Middle frontal gyrus (tissue), 1 donor: ENCODE measurements around the gene ATP6V0D1.
"Not testable (repeated sequence)": the region's sequence is repeated elsewhere in the genome, so short reads cannot be mapped to it uniquely, and the experiment has no call there.

Experiments
- DNase-seq: peaks from one replicate; pipeline ENCODE4 v3.0.0-alpha.2; 2015; ENCODE audit warnings: low spot score; ENCODE audit errors: extremely low spot score

ATP6V0D1 gene

DNA sequence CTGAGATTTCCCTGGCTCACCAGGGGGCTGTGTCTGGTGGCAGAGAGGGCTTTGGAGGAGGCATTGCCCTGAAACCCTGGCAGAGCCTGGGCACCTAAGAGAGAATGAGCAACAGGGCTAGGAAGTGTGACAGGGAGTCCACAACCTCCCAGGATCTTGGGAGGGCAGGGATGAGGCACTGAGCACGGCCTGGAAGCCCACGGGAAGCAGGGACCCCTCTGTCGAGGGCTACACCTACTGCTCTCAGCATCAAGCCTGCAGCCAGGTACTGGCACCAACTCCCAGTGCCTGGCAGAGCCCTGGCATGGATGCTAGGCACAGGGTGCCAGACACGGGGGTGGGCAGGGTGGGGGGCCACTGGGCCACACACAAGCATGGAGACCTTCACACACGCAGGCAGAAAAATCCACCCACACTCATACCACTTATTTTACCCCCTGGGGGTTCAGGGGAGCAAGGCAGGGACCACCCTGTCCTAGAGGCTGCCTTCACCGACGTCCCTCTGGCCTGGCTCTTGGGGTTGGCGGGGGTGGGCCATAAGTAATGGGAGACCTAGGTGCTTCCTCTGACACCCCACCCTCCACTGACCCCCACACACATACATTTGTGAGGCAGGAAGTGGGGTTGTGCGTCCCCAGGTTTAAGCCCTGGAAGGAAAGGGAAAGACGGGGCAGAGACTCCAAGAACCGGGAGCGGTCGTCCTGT is 51.0 kb downstream of the ATP6V0D1 start:
- no peak for DNase-seq

DNA sequence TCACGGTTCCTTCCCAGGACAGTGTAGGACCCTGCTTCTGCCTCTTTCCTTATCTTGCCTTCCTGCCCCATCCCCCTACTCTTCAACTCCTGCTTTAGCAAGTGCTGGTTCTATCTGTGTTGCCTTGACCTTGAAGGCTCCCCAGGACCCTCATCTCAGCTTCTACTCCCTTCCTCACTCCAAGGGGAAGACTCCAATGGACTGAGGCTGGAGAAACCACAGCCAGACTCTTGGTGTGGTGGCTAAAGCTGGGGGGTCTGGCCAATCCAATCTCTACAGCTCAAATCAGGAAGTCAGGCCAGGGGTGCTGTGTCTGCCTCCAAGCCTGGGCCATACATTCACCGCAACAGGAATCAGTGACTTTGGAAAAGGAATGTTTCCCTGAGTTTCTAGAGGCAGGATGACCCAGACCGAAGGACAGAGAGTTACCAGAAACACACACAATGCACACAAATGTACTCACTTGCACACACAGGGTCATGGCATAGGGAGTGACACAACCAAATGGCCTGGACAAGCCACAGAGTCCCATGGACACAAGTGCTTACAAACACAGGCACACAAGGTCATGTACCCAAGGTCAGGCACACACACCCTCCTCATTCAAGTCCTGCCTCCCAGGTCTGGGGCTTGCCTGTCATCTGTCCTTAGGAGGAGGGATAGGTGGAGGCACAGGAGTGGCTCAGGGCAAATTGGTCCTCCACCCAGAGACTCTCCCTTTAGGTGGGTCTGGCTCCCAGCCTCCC is 51.7 kb downstream of the ATP6V0D1 start:
- DNase-seq, result no peak

DNA sequence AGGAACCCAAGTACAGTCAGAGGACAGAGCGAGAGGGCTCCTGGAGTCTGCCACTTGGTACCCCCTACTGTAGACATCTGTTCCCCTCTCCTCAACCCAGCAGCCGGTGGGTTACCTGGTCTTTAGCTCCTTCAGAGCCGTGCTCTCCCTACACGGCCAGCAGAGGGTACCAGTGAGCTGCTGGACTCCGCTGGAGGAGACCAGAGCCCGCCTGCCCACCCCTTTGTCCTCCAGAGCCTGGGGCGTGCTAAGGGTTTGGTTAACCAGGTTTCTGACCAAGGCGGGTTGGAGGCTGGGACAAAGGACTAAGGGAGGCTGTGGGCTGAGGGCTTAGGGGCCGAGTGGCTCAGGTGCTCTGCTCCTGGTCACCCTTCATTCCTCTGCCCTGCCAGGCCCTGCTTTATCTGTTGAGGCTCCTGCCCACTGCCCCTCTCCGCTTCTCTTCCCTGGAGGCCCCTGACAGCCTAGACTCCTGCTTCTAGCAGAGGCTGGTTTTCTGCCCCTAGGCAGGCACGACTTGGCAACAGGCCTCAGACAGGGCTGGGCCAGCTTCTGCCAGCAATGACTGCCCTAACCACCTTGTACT is 52.7 kb downstream of the ATP6V0D1 start:
- no peak for DNase-seq

DNA sequence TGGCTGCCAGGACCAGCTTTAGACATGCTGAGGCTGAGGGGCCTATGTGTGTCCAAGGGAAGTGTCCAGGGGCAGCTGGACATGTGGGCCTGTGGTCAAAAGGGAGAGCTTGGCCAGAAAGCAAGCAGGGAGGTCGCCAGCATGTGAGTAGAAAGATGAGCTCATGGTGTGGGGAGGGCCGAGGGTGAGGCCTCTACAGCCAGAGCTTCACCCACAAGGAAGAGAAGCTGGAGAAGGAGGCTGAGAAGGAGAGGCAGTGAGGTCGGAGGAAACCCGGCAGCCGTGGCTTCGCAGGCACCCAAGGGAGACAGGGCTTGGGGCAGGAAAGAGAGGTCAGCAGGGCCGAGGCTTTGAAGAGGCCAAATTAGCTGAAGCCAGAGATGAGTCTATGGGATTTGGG is 54.0 kb downstream of the ATP6V0D1 start:
- no peak for DNase-seq

DNA sequence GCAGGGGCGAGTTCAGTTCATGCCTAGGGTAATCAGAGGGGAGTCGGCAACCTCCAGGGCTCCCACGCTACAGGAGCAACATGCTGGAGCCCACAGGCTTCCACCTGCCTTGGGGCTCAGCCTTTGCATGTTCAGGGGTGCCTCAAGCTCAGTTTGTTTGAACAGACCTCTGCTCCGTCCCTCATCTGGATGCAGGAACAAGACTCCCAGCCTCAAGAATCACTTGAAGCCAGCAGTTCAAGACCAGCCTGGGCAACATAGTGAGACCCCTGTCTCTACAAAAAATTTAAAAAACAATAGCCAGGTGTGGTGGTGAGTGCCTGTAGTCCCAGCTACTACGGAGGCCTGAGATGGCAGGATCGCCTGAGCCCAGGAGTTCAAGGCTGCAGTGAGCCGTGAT is 54.9 kb downstream of the ATP6V0D1 start:
- DNase-seq, result no peak

DNA sequence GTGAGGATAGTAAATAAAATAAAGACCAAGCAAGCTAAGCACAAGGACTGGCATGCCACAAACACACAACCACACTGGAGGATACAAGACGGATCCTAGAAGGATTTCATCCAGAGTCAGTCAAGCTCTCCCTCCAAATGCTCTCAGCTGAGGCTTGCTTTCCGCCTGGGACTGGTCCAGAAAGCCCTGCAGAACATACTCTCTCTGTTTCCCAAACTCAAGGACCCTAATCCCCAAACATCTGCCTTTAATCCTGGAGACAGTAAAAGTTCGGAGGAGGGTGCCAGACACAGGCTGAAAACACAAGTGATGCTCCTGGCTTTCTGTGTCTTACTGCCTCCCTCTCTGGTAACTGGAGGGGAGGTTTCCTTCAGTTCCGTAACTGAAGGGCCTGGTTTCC is 55.4 kb downstream of the ATP6V0D1 start:
- no peak for DNase-seq

DNA sequence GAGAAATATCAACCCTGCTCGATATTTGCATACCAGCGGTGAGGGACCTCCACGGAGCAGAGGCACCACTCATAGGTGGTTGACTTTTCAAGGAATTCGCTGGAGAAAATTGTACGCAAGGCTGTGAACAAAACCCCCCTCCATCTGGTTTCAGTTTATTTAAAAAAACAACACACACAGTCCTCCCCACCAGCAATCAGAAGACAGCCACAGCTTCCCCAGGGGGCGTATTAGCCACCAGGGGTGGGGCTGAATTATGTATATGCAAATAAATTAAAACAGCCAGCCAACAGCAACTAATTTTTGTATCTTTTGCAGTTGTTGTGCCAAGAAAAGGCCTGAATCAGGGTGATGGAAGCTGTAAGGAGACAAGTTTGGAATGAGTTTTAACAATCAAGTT is 55.9 kb downstream of the ATP6V0D1 start:
- no peak for DNase-seq

DNA sequence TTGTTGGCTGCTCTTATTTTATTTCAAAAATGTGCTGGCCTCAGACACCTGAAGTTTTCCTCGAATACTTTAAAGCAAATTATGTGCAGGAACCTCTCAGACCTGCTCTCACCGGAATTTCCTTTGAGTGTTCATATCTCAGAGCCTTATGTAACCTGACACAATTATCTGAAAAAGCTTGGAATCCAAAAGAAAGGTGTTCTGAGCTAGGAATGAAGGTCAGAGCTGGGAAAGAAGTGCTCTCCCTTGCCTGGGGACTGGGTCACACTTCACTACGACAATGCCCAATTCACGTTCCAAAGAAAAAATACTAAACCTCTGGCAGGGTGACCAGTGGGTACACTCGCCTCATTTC is 56.7 kb downstream of the ATP6V0D1 start:
- DNase-seq, result no peak

DNA sequence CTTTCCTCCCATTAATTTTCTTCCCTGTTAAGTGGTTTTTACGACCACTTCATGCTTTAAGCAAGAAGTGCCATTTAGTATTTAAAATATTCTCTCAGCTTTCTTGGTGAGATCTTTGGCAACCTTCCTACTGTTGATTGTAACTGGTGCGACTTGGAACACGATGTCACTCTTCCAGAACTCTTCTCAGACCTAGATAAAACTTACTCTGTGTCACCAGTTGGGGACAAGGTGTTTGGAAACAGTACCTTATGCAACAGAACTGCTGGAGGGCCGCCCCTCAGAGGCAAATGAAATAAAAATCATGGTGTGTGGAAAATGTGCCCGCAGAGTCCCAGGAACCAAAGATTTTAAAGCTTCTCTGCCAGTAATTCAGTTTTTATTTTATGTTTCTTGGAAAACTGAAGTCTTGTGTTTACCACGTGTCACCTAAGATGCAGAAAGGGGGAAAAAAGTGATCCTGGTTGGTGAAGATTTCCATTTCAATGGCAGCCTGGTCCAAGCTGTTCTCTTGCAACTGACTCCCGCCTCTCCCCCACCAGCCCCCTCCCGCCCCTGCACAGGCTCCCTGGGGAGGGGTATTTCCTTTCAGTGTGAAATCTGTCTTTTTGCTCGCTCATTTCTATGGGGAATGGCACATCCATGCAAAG is 57.2 kb downstream of the ATP6V0D1 start:
- DNase-seq, result no peak

DNA sequence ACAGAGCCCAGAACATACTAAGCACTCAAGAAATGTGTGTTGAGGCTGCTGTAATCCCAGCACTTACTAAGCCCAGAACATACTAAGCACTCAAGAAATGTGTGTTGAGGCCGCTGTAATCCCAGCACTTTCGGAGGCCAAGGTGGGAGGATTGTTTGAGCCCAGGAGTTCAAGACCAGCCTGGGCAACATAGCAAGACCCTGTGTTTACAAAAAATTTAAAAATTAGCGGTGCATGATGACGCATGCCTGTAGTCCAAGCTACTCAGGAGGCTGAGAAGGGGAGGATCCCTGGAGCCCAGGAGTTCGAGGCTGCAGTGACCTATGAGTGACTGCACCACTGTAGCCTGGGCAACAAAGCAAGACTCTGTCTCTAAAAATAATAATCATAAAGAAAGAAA is 57.9 kb downstream of the ATP6V0D1 start:
- DNase-seq, result no peak

DNA sequence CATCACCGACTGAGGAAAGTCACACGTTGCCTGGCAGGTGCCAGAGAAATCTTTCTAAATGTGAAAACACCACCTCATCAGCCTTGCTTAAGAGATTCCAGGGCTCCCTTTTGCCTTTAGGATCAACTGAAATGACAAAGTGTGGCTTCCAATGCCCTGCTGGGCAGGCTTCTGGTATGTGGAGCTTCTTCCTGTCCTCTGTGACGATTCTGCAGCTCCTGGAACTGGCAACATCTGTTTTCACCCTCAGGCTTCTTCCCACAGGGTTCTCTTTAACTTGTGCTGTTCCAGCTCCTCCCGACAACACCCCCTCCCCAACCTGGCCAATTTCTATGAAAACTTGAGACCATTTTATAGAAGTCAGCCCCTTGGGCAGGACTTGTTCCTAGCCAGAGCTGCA is 59.9 kb downstream of the ATP6V0D1 start:
- no peak for DNase-seq

DNA sequence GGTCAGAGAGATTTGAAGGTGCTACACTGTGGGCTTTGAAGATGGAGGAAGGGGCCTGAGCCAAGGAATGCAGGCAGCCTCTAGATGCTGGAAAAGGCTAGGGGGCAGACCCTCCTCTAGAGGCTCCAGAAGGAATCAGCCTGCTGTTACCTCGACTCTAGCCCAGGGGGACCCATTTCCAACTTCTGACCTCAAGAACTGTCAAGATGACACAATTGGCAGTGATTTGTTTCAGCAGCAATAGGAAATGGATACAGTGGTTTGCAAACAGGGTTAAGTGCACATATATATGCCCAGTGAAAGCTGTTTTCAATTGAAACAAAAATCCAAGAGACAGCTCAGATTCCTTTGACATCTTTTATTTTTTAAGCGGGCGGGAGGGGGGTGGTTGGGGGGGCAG is 61.0 kb downstream of the ATP6V0D1 start:
- DNase-seq, result no peak

DNA sequence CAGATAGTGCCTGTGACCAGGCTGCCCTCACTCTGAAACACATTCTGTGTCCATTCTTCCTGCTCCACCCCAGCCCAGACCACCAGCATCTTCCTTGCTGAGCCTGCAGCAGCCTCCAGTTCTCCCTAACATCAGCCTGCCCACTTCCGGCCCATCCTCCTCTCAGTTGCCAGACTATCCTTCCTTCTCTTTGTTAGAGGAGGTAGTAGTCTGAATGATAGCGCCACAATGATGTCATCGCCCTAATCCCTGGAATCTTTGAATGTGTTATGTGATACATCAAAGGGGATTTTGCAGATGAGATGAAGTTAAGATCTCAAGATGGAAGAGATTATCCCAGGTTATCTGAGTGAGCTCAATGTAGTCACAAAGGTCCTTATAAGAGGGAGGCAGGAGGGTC is 61.5 kb downstream of the ATP6V0D1 start:
- DNase-seq, result no peak

DNA sequence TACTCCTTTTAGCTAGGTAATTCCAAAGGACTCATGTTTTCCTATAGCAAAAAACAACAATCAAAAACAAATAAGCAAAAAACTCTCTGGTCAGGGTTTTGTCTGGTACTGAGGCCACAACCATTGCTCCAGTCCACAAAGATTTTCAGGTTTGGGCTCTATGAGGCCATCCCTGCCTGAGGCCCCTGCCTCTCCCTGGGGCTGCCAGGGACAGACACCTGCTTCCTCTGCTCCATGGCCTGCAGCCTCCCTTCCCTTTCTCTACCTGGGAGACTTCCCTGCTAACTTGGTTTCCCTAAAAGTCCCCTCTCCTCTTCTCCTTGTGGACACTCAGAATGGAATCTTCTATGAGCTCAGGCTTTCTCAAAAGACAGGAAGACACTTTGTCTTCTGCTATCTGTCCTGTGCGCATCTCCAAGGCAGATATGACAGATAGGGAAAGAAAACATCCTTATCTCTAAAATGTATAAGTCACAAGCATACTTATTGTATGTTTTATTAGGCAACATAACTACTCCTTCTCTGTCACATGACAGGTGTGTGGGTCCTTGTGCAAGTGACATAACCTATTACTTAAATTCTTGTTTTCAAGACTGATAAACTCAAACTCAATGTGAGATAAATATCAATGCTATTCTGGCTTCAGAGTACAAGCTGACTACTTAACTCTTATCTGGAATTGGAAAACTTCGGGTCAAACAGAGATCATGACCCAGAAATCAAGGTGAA is 63.5 kb downstream of the ATP6V0D1 start:
- DNase-seq, result no peak

DNA sequence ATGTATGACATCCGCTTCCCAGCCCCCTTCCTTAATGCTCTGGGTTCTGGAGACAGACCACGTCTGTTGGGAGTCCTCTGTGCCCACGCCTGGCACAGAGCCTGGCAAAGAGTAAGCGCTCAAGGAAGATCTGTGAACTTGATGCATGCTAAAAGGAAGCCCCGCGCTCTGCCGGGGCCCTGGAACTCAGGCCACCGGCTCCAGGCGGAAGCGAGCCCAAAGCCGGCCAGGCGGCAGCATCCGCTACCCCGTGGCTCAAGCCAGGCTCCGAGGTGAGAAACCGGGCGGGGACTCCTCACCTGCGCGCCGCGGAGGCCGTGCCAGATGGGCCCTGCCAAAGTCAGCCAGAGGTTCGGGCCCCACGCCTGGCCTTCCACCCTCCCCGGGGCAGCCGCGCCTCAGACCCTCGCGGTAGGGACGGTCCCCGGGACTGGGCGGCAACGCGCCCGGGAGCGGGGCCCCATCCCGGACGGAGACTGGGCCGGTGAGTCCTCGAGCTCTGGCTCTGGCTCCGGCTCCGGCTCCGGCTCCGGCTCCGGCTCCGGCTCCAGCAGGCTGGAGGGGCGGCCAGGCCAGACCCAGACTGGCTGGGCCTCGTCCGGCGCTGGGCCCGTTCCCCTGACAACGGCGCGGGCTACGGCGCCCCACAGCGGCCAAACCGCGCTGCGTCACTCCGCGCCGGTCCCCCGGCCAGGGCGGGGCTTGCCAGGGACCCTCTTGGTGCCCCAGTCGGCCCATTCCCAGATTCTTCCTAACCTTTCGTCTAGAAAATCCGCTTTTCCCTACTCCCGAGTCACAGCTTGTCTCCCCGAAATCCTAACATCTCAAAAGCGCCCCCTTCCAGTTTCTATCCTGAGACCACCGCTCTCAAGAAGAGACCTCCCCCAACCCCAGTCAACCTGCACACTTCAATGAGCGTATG is 64.8 kb downstream of the ATP6V0D1 start, which contains the start of gene ZDHHC1:
ZDHHC1 (minus strand) TSS at position 606 of the 922 bp plus-strand sequence. CDS start 8,702 bp downstream, outside the sequence.
- no peak for DNase-seq

DNA sequence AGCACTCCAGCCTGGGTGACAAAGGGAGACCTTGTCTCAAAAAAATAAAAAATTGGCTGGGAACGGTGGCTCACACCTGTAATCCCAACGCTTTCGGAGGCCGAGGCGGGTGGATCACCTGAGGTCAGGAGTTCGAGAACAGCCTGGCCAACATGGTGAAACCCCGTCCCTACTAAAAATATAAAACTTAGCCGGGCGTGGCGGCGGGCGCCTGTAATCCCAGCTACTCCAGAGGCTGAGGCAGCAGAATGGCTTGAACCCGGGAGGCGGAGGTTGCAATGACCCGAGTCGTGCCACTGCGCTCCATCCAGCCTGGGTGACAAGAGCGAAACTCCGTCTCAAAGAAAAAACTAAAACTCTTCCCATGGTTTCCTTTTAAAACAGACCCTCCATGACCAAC is 65.5 kb downstream of the ATP6V0D1 start:
- not testable (repeated sequence) for DNase-seq

DNA sequence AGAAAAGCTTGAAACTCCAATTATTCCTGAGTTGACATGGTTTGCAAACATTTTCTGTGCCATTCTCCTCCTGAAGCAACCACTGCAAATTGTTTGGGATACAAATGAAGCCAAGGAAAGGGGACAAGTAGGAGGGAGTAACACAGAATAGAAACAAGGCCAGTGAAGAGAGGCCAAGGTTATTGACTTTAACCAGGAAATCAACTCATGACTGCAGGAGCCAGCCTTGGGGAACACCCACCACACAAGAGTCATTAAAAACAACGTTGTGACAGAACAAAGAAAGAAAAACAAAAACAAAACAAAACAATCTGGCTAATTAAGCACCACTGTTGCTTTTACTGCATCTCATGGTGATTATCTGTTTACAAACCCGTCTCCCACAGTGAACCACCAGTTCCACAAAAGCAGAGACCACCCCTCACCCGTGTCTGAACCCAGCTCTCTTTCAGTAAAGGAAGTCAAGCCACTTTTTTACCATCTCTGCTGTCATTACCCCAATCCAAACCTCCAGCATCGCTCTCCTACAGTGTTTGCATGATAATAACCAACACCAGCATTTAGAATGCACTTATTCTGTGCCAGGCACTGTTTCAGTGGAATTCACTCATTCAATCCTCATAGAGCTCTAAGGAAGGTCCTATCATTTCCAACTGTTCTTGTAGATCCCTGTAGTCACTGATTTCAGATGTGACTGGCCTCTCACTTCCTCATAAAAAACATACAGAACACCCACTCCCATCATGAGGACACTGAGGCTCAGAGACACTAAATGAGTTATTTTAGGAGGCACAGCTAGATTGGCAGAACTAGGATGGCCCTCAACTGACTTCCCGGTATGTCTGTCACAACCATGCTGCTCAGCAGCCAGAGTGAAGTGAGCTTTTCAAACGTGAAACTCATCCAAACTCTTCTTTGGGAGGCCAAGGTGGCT is 66.7 kb downstream of the ATP6V0D1 start:
- DNase-seq, result no peak

DNA sequence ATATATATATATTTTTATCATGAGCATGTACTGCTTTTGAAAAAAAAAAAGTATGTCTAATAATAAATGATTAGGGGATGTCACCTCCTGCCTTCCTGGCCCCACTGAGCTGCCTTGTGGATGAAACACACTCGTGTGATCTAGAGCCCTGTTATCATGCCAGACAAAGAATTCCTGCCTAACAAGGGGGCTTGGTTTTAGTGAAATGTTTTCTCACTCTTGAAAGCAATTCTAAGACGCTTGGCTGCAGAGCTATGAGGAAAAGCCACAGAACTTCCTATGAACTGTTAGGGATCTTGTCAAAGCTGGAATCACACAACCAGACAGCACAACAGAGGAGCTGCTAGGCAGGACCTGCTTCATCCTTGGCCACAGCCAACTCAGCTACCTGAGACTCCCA is 68.7 kb downstream of the ATP6V0D1 start:
- no peak for DNase-seq

DNA sequence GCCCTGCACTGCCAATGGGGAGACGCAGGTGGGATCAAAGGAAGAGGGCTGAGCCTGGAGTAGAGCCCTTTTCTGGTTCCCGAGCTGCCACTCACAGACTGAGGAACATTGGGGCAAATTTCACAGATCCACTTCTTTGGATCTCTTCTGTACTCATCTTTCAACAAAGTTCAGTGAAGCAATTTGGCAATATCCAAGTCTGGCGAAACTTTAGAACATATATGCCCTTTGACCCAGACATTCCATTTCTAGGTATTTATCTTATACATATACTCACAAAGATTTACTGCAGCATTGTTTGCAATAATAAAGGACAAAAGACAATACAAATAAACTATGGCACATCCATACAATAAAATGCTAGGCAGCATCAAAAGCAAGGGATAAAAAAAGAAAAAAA is 69.6 kb downstream of the ATP6V0D1 start:
- no peak for DNase-seq
